Muscle of arm (tissue), 12 donors: ENCODE data around the gene GPC6. TPM values are rescaled to one million over a fixed set of nuclear protein-coding genes. Genes with fewer than 3 reads are reported as not detected.
"Not testable (repeated sequence)": the region's sequence is repeated elsewhere in the genome, so short reads cannot be mapped to it uniquely, and the experiment has no call there.

Experiments used
- DNase-seq: peaks from one replicate; pipeline ENCODE4 v3.0.0-alpha.2; 2013
- polyA plus RNA-seq, 12 donors: library from polyadenylated mRNA; unstranded; fragments of 120-200 nt; gene quantifications; one replicate each; pipeline ENCODE4 v1.2.1, GENCODE V29; 2013; ENCODE audit not compliant: insufficient read length in 12 of 12

Gene GPC6
- polyA plus RNA-seq, 12 donors, result 11.5 to 24.7 (median 15.3) TPM; not detected in 1

DNA sequence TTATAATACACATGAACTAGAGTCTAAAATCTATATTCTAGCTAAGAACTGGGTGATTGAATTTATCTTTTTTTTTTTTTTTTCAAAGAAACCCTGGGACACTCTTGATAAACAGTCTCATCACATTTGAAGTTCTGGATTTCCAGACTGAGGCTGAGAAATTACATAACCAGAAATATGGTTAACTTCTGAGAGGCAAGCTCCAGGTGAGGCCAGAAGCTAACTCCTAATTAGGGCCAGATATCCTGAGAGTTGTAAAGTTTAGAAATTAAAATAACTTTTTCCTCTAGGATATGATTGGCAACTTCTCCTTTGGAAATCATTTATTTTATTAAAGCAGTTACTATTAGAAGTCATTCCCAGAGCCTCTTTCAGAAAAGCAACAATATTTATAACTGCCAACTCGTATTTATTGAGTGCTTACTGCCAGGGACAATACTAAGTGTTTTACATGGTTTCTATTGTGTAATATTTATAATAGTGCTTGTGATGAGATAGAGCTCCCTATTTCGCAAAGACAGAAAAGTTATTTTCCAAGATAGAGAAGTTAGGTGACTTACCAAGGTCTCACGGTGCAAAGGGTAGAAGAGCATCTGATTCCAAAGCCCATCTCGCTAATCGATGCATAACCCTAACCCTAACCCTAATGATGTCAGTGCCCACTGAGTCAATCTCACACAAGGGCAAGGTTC, 1065.2 kb downstream of the GPC6 start:
- no peak for DNase-seq

DNA sequence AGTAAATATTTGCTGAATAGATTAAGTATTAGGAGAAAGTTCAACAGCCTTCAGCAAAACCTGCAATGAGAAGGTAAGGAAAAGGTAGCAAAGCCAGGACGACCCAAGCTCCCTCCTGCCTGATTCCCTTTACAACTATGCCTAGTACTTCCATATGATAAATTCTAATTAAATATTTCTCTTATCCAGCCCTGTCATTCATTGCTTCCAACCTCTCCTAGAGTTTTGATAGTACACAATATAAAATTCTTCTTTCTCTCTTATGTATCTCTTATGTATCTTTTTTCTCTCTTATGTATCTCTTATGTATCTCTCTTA, 1065.7 kb downstream of the GPC6 start:
- DNase-seq, result no peak

DNA sequence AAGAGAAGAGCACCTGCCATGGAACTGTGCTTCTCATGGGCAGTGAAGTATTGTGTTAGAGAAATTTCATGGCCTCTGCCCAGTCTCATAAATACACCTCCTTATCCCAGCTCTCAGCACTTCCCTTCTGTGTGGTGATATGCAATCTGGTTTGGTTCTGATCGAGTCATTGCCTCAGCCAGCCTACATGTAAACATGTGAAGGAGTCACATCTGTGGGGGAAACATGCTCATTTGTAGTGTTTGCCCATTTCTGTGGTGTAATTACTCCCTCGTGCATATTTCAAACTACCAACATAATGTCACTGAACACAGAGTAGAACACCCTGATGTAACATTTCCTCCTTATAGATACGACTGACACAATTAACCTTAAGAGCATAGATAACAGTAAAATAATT, 1069.9 kb downstream of the GPC6 start:
- DNase-seq, result no peak

- no peak for DNase-seq
These were observed 1071.7 kb downstream of the GPC6 start for GRCh38 chr13:94298346-94298745.

- DNase-seq, result no peak
These were observed 1073.8 kb downstream of the GPC6 start for GRCh38 chr13:94300401-94300800.

DNA sequence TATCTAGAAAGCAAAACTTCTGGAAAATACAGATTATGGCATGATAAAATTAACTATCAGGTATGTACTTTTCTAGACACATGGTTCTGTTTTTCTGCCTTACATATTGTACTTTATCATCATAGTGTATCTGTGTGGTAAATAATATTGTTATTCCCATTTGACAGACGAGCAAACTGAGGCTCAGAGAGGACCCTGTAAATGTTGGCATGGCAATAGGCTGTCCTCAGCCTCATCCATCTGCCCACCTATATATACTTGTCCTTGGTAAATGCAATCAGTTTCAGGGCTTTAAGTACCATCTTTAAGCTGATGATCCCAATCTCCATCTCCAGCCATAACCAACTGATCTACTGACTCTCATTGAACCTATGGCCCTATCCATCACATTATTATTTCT, 1074.9 kb downstream of the GPC6 start:
- no peak for DNase-seq

- DNase-seq, result not testable (repeated sequence)
These were observed 1076.4 kb downstream of the GPC6 start for GRCh38 chr13:94302847-94303565.

- DNase-seq, result no peak
These were observed 1077.1 kb downstream of the GPC6 start for GRCh38 chr13:94303644-94304174.

DNA sequence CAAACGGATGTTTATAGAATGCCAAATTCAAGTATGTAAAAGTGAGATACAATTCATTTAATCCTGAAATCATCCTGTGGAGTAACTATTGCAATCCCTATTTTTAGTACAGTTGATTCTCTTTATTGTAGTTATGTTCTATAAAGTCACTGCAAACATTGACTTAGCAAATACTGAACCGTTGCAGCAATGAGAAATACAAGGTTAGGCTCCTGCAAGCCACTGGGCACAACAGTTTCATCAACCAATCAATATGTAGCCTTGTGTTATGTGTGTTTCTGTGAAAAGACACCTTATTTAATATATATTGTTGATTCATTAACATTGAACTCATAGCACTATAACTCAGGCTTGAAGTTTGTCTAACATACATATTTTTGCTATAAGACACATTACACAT, 1078.4 kb downstream of the GPC6 start:
- no peak for DNase-seq

DNA sequence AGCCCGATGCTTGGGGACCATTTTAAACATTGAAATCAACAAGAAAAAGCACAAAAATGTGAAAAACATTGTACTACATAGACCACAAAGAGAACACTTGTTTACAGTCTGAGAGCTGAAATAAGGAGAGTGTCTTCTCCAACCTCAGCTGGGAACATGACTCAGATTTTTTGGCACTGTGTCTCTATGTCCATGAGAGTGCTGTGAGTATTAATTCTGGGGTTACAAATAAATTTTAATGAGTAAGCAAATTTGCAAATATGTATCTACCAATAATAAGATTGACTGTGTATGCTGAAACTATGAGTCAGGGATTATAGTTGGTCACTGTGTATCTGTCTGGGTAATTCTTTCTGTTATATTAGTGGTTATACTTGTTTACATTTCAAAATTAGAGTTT, 1078.9 kb downstream of the GPC6 start:
- no peak for DNase-seq

DNA sequence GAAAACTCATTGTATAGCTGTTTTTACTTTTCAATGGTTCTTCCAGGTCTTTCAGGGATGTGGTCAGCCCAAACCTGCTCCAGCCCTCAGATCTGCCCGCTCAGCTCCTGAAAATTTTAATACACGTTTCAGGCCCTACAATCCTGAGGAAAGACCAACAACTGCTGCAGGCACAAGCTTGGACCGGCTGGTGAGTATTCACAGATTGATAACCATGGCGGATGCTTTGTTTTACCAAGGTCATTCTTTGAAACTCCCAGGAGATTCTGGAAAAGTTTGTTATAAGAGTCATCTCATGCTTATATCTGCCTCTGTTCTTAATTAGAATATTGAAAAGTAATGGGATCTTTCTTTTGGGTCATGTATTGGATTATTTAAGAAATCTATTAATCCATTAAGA, 1079.3 kb downstream of the GPC6 start:
- DNase-seq, result no peak

DNA sequence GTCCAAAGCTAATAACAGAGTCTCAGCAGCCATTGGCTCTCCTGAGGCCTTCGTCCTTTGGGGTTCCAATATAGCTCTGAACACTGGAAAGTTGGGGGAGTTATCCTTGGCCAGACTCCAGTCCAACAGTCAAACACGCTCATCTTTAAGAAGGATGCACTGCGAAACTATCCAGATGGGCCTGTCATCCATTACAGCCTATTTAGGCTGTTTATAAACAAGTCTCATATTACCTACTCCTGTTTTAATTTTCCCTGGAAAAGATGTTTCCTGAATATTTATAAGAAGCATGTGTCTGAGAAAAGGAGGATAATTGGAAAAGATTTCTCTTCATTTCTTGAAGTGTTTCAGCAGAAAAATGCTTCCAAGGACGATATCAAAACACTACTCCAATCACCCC, 1082.2 kb downstream of the GPC6 start:
- DNase-seq, result no peak

DNA sequence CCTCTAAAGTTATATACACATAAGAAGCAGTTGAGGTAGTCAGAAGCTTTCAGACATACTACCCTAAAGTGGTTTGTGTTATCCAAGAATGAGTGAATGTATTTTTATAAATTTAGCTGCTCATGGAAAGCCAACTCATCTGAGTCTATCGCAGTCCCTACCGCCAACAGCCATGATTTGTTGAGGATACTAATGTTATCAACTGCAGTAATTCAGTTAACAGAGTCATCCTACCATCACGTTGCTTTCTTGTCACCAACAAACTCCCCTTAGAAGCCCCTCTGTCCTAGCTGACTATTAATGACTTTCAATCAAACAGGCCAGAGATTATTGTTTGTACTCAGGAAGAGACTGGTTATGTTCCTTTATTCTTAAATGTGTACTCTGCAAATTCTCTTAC, 1083.0 kb downstream of the GPC6 start:
- DNase-seq, result no peak

DNA sequence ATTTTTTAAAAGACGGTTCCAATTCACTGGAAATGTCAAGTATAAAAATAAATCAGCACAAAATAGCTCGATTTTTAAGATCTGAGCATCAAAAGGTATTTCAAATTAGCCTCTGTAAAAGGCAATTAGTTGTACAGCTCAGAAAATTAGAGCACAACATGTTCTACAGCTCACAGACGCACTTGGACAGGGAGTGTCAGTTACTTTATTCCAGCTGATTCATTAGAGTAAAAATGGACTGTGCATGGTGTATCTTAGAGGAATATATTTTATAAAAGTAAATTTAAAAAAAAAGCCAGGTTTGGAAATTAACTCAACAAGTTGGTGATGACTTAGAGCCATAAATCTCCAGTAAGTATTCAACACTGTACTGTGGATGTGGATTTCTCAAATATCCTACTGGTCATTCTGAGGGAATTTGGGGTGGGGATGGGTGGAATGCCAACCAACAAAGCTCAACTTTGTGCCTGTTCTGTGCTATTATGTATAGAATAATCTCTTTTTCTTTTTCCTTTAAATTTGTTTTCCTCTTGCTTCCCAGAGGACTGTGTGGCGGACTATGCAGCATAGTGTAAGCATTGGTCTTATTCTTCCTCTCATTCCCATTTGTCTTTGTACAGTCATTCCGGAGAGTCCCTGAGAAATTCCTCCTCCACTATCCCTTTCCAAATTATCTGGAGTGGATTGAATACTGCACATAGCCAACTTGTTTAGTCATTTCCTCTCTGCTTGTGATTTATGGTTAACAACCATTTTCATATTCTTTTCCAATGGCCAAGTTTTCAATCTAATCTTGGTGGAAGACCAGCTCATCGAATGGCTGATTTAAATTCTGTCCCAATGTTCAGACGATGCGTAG, 1083.6 kb downstream of the GPC6 start:
- DNase-seq, result peak; percentile 52

DNA sequence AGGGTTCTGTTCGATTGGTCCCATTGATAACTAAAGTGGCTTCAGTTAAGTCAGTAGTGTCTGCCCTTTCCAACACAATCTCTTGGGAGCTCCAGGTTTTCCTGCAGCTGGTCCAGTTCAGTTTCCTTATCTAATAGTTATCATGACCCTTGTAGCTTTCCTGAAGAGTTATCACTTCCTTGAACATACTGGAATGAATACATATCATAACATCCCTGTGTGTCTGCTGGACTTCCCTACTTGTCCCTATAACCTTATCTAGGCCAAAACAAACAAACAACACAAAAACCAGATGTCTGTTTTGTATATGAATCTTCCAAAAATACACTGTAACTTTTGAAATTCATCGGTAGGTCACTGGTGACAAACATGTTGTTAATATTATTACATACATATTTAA, 1085.3 kb downstream of the GPC6 start:
- DNase-seq, result no peak

DNA sequence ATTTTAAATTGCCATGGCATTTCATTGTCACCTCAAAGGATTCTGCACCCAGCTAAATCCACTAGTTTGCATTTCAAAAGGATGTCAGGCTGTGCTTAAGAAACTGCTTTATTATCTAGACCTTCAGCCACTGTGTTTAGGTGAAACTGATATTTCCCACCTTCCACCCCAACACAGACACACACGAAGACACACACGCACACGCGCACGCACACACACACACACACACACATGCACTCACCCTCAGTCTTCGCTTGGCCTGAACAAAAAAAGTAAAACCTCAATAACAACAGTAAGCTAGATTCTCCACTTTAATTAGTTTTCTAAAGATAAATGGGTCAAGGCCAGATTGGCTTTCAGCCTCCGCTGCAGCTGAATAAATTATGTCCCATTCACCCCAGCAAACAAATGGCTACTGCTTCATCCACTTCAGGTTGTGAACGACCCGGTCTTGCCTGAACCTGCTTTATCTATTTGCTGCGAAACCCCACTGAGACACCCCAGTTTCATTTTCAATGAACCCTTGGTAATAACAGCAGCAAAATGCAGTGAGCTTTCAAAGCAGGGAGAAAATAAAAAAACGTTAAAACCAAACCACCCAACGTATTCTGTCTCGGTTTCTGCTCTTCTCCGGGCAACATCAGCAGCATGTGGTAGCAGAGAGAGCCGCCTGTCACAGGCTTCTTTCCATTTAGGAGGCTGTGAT, 1086.1 kb downstream of the GPC6 start:
- no peak for DNase-seq

GRCh38 chr13:94313321-94313910, 1086.8 kb downstream of the GPC6 start:
- DNase-seq, result no peak

GRCh38 chr13:94313926-94314325, 1087.3 kb downstream of the GPC6 start:
- no peak for DNase-seq

DNA sequence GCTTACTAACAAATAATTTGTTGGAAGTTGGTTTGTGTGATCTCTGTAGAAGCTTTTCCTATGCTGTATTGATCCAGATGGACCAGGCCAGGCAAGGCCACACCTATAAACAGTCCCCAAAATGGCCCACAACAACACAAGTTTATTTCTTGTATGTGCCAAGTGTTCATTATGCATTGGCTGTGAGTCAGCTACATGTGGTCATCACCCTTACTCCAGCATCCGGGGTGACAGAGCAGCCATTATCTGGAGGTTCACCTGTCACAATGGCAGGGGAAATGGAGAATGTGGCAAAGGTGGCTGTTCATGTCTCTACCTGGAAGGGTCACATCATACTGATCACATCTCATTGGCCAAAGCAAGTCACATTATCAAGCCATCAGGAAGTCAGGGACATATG, 1088.6 kb downstream of the GPC6 start:
- no peak for DNase-seq

- DNase-seq, result no peak
These were observed 1090.5 kb downstream of the GPC6 start for GRCh38 chr13:94317063-94317491.

- no peak for DNase-seq
These were observed 1091.8 kb downstream of the GPC6 start for GRCh38 chr13:94318418-94318817.

DNA sequence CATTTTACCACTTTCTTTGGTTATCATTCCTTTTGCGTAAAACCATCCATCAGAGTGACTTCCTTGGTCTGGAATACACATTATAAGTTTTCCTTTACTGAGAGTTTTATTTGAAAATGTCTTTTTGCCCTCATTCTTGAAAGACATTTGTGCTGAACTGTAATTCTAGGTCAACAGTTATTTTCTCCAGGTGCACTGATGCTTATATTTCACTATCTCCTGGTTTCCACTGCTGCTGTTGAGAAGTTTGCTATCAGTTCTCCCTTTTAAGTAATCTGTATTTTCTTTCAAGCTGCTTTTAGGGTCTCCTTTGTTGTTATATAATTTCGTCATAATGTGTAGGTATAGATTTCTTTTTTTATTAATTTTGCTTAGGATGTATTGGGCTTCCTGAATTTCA, 1092.9 kb downstream of the GPC6 start:
- no peak for DNase-seq
